Measurements from ENCODE around the gene TEX35.

Gene TEX35

DNA sequence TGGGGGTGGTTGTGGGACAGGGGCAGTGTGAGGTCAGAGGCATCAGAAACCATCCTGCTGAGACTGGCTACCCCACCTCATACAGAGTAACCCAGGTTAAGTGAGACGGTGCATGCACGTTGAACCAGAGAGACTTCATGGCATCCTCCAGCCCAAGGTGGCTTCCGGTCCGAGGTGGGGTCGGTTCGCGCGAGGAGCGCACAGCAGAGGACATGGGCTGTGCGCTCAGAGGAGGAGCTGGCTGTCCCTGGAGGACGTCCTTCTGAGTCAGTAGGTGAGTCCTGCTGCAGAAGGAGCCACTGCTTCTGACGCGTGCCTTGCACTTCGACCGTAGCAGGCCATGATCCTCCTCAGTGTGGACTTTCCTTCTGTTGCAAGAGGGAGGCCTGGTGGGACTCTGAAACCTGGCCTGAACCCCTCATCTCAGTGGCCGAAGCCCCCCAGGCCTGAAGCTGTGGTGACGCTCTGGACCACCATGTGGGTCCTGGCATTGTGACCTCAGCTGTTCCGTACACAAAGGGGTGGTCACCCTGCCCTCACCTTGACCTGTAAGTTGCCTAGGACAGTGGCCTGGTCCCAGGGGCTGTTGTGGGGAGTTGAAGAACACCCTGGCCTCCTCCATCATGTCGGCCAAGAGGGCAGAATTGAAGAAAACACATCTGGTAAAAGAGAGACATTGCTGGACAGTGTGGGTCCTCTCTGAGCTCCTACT is at the start of gene TEX35:
Gene TEX35 (plus strand): TSS at position 544 of the 712 bp plus-strand sequence. CDS start 80 bp downstream, at position 624.
- DNase-seq (ENCODE audit: low read depth, low spot score) = no peak

DNA sequence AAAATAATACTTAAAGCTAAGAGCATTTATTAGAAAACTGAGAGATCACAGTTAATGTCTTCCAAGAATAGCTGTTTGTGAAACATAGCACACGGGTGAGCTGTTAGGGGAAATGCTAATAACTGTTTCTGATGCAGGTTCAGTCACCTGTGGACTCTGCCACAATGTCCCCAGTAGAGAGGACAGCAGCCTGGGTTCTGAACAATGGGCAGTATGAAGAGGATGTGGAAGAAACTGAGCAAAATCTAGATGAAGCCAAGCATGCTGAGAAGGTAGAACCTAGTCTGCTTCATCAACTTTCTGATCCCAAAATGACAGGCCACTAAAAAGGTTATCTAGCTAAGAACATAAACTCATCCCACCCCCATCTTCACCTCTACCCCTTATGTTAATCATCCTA is 48.8 kb upstream of the TEX35 start:
- no peak for DNase-seq (ENCODE audit: low read depth, low spot score)

DNA sequence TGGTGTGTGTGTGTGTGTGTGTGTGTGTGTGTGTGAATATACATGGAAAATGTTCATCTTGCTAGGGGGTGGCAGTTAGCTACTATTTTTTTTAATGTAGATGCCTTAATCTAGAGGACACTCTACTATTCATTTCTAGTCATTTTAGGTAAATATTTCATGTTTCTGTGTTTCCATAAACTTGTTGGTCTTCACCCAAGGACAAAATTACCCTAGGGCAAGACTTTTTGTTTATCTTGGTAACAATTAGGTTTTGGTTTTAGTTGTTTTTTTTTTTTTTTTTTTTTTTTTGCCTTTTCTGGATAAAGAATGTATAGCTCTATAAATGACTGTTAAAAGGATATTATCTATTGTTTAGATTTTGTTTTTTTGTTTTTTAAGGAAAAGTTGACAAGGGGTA is 48.3 kb upstream of the TEX35 start:
- no peak for DNase-seq (ENCODE audit: low read depth, low spot score)

DNA sequence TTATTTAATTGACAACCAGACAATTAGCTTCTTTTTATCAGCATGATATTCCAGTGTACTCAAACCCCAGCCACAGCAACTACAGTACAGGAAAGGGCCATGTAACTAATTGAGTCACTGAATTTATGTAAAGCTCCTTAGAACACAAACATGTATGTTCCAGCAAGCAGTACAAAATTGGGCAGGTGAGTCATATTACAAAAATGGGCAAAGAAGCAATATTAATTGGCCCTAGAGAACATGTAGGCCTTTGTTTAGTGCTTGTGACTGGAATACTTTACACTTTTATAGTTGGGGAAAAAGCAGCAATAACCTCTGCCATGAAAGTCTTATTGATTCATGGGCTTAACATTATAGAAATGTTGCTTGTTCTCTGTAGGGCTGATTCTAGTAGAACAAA is 47.9 kb upstream of the TEX35 start:
- no peak for DNase-seq (ENCODE audit: low read depth, low spot score)

DNA sequence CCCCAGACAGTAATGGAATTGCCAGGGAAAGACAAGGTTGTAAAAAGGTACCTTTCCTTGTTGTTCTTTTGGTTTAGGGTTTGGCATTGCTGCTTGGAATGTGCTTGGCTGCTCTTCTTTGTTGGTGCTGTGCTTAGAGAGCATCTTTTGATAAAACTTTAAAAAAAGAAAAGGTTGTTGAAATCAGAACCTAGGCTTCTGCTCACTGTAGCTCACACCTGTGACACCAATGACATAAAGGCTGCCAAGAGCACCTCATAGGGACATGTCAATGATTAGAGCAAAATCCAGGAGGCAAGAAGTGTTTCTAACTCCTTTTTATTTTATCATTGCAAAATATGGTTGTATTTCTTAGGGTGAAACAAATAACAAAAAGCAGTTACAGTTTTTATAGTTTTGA is 45.1 kb upstream of the TEX35 start:
- DNase-seq (ENCODE audit: low read depth, low spot score) = no peak

DNA sequence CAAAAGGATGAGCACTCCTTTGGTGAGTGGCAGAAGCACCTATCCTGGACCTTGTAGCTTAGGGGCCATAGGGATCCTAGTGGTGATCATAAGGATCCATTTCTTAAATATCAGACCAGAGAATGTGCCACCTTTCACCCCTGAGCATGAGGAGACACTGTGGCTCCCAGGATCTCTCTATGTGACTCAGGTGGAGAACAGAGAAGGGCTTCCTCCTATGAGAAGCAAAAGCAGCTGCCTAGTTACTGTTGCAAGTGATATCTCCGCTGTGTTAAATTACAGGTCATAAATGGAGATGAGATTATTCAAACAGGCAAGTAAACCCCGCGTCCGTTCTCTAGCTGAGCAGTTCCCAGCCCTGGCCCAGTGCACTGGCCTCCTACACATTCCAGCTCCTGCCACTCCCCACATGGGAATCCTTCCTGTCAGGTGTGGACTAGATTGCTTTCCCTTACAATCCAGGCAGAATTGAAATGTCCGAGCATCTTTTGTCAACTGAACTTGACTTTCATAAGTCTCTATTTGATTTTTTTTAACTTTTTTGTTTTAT is 42.4 kb upstream of the TEX35 start:
- DNase-seq (ENCODE audit: low read depth, low spot score) = no peak

DNA sequence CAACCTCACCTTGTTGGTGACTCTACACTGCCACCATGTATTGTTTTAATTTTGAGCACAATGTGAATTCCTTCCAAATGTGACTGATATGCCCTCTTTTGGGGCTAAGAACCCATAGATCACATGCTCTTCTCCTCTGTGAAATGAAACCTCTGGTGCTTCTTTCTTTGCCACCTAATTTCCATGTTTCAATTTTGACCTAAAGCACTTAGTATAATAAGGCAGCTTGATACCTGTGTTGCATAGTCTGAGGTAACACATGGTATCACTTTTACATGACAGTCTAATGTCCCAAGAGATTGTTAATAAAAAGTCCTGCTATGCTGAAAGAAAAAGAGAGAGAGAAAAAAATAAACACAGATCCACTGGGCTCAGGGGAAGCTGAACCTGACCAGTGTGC is 40.4 kb upstream of the TEX35 start:
- DNase-seq (ENCODE audit: low read depth, low spot score) = no peak

DNA sequence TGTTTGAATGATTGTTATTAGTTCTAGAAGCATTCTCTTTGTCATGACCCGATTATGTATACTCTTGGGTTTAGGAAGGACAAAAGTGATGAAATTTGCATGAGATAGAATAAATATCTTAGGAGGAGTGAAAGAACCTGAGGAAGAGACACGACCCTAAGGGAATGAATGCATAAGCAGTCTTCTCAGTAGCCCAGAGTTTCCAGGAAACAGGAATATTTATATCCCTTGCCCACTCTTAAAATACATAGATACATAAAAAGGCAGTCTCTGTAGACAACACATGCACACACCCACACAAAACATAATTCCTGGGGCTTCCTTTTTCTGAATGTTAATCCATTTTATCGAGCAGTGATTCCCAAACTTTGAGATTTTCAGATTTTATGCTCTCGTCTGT is 35.5 kb upstream of the TEX35 start:
- DNase-seq (ENCODE audit: low read depth, low spot score) = no peak

DNA sequence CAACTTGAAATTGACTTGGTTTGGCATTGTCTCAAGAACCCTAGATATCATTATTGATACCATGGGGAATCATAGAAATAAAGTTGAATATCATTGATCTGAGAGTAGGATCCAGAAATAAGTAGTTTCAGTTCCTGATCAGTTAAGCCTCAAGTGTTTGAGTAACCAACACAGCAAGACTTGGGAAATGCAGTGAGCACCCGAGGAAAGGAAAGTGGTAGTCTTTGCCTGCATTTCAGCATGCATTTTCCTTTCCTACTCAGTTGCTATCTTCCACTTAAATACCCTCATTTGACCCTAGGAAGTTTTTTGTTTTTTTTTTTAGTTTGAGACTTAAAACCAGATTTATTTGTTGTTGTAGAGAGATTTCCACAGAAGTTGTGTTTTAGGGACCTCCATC is 35.1 kb upstream of the TEX35 start:
- no peak for DNase-seq (ENCODE audit: low read depth, low spot score)

DNA sequence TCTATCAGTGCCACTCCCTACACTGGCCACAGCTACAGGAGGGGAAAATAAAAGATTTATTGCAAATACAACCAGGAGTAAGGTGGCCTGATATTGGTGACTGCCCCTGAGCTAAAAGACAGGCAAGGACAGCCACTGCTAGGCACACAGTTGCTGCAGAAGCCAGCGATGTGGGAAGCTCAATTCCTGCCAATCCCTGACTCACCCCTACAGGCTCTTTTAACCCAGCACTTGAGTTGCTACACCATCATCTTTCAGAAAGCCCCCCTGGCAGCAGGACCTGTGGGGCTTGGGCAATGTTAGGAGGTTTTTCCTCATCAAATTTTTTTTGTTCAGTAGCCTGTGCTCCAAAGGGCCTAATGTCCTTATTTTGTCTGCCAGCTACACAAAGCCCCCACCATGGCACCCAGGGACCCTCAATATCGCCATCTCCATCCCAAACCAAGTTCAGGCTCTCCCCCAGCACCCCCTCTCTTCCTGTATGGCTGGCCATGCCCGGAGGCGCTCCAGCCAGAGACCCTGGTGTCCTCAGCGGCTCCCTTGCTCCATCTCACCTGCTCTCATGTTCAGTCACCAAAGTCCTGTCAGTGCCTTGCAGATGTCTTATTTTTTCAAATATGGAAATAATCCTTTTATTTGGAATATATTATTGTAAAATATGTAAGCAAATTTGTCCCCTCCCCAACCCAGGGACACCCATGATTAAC is 29.5 kb upstream of the TEX35 start:
- DNase-seq (ENCODE audit: low read depth, low spot score) = no peak

DNA sequence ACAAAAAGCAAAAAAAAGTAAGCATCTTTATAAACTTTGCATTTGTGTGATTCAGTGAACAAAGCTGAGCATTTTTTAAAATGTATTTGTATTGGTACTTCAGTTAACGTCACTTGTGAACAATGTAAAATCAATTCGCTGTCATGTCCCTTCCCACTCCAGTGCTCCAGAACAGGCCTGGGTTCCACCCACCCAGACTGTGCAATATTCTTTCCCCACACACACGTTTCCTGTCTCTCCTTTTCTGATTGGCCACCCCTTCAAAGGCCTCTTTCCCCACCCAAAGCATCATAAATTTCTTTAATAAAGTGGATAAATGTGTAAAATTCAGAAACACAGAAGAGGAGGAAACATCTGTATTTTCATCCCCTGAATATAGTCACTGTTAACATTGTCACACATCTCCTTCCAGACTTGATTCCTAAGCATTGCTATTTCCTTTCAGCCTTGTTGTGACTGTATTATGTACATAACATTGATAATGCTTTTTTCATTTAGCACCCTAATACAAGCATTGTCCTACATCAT is 28.1 kb upstream of the TEX35 start:
- no peak for DNase-seq (ENCODE audit: low read depth, low spot score)

DNA sequence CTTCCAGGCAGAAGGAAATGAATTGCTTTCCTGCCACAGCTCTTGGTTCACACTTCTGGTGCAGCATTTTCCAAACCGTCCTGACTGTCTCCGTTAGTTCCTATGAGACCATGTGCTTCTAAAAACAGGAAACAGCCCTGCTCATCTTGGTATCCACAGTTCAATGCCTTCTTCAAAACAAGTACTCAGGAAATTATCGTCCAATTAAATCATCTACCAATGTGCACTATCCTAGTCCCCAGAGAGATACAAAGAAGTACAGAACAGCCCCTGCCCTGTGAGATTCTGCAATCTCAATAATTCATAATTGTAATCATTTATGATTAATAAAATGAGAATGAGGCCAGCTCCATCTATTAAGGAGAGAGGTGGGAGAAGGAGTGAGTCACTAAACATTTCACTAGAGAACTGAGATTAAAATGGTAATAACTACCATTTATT is 27.3 kb upstream of the TEX35 start:
- no peak for DNase-seq (ENCODE audit: low read depth, low spot score)

DNA sequence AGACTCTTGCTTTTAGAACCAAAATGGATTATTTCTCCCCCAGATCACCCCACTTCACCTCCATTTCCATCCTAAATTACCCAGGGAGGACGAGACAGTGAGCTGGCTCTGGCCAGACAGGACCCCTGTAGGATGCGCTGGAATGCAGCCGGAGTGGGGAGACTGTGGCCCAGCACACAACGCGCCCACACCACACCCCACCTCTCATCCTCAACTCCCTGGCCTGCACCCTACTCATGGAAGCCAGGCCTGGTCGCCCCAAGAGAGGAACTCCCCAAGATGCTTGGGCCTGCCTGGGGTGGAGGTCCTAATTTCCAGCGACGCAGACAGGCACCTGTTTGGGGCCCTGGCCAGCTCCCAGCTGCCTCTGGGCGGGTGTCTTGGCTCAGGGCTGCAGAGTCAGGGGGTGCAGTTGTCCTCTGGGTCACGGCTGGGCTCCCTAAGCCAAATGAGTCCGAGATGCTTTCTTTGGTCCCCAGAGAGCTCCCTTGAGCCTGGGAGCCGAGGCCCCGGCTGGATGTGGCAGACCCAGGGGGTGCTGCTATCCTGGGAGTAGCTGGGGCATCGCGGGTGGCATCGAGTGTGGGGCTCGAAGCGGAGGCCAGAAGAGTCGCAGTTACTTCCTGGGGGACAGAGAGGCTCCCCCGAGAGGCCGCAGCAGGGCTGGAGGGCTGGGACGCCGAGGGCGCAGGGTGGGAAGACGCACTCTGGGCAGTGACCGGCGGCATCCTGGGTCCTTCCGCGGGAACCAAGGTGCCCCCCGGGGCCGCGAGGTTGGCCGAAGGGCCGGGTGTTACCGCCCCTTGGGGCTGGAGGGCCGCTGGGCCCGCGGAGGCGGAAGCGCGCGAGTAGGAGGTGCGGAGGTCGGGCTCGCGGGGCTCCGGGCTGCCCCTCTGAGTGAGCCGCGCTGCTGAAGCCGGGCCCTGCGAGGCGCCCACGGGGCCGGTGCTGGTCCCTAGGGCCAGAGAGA is 26.5 kb upstream of the TEX35 start:
- no peak for DNase-seq (ENCODE audit: low read depth, low spot score)

DNA sequence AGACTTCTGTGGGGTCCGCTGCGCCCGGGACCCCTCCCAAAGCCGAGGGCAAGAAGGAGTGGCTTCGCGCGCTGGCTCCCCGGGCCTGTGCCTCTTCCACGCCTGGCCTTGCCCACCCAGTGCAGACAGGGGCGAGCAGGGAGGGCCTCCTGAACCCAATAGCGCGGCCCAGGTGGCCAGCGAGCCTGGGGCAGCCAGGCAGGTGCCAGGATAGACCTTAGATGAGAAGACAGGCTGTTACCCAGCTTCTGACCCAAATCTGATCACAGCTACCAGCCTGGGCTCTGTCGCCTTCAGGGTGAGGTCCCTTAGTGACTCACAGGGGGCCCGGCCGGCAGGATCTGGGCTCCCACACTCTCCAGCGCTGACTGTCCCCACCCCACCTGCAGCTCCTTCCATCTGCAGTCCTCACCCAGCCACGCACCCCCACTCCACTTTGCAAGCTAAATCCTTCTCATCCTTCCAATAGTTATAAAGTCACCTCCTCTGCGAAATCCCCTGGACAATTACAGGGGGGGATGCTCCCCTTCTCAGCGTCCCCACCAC is 25.8 kb upstream of the TEX35 start:
- DNase-seq (ENCODE audit: low read depth, low spot score) = no peak

DNA sequence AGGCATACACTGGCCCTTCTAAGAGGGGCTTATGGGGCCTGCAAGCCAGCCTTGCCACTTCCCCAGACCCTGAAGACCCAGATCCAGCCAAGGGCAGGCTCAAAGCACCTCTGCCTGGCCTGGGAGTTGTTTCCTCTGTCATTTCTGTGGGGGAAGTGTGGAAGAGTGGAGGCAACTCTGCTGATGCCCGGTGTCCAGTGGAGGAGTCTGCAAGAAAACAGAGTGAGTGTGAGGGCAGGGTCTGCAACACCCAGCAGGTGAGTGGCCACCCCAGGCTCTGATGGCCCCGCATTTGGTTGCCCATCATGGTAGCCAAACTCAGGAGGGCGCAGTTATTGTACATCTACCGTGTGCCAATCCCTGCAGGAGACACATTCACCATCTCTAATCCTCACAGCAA is 24.5 kb upstream of the TEX35 start:
- DNase-seq (ENCODE audit: low read depth, low spot score) = no peak

DNA sequence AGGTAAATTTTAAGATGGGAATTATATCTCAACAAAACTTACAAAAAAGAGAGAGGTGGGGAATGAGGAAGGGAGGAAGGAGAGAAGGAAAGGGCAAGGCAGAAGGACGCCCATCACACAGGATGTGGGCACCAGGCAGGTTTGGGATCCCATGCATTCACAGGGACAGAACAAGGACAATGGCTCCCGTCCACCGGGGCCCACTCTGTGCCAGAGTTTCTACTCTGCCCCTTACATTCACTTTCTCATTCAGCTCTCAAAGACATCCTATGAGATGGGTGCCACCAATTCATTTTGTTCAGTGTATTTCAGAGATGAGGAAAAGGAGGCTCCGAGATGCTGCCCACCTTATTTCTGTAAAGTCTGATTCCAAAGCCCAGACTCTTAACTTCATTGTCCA is 23.5 kb upstream of the TEX35 start:
- no peak for DNase-seq (ENCODE audit: low read depth, low spot score)

DNA sequence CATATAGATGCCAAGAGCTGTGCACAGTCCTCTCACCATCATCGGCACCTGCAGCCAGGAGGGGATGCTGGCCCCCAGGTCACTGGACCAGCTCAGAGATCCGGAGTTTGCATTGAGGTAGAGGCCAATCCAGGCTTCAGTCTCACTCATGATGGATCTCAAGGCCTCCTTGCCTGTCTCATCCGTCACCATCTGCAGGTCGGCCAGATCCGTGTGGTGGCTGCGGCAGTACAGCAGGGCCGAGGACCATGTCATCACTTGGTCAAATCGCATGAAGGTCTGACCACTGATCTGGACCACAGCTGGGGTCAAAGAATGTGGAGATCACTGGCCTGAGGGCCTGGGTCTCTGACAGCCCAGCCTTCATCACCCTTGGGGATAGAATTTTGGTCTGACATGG is 22.8 kb upstream of the TEX35 start:
- DNase-seq (ENCODE audit: low read depth, low spot score) = no peak

DNA sequence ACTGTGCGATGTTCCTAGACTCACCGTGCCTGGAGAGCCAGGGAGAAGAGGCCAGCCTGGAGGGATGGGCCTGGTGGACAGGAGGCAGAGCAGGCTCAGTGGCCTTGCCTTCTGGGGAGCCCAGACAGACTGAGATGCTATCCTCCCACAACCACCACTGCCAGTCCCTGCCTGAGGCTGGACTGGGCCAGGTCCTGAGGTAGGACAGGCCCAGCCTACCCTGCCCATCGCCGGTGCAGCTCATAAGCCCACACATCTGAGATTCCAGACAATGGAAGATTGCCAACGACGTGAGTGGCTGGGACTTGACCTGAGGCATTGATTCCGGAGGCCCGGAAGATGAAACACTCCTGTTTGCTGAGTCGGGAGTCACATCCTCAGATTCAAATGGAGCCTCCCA is 21.9 kb upstream of the TEX35 start:
- no peak for DNase-seq (ENCODE audit: low read depth, low spot score)

DNA sequence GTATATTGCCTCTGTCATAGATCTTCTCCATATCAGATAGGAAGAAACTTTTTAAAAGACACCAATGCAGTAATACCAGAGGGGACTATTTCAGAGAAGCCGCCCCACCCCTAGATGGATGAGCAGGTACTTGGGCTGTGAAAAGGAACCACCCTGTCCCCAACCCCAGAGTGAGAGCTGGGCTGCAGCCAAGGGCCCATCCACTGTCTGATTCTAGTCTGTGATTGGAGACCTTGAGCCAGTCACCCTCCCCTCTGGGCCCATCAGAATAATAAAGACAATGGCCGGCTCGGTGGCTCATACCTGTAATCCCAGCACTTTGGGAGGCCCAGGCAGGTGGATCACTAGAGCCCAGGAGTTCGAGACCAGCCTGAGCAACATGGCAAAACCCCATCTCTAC is 21.2 kb upstream of the TEX35 start:
- no peak for DNase-seq (ENCODE audit: low read depth, low spot score)

DNA sequence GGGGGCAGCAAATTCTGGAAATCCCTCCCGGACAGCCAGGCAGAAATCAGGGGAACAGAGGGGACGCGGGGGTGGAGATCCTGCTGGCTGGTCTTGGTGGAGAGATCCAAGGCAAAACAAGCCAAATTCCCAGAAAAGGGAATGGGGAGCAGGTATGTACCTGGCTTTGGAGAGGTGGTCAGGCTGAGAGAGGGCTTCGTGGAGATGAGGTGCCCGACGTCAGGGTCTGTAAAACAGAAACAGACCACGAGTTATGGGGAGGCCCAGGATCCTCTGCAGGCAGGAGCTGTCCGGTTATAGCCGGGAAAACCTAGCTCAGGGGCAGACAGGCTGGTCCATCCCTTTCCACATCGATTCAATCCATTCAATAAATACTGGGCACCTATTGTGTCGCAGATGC is 20.6 kb upstream of the TEX35 start:
- no peak for DNase-seq (ENCODE audit: low read depth, low spot score)

DNA sequence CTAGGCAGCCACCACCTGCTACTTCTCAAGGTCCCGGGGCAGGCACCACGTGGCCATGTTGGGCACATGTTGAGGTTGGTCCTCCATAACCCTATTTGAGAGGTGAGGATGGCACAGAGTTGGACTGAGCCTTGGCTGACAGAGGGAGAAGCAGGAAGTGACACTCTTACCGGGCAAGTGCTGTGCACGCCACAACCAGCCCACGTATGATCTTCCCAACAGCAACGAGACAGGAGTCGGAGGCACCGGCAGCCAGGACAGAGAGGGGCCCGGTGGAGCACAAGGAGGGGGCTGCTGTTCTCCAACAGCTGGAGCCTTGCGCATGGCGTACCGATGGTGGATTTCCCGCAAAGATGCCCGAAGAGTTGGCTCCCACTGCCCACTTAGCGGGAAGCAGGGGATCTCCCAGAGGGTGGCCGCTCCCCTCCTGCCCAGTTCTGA is 19.6 kb upstream of the TEX35 start:
- DNase-seq (ENCODE audit: low read depth, low spot score) = no peak
